Measurements from ENCODE around the gene CNMD. TPM values are rescaled to one million over a fixed set of nuclear protein-coding genes. Genes with fewer than 3 reads are reported as not detected.

Gene CNMD
- total RNA-seq = not detected

- POLR2A ChIA-PET = no interaction called here
- no peak for DNase-seq
- peaks cover 2% of the 10 kb centered on the region for H3K4me1 Mint-ChIP-seq (ENCODE audit: low read depth)
- no peaks in the 10 kb centered on the region for H3K9me3 Mint-ChIP-seq
- H3K4me3 Mint-ChIP-seq = no peak within 1 kb of the TSS
- peaks cover 48% of the 10 kb centered on the region for H3K27me3 Mint-ChIP-seq
- intact Hi-C loops (cut with micrococcal nuclease) = no loop called here
- CTCF ChIA-PET = no interaction called here
- H3K27ac Mint-ChIP-seq = no peak within 1 kb of the TSS
- no peaks in the 10 kb centered on the region for H3K36me3 Mint-ChIP-seq
These were observed at the start of gene CNMD for GRCh38 chr13:52739468-52740071. TSS of gene CNMD (minus strand) at chr13:52739820. CDS start at chr13:52739701, 119 bp downstream.

GRCh38 chr13:52788011-52788410 is 48.4 kb upstream of the CNMD start:
- CTCF ChIA-PET = no interaction called here
- no peak for DNase-seq
- H3K4me1 Mint-ChIP-seq (ENCODE audit: low read depth) = no peaks in the 10 kb centered on the region

GRCh38 chr13:52787235-52787634 is 47.6 kb upstream of the CNMD start:
- Mint-ChIP-seq H3K36me3 (no peaks in the 10 kb centered on the region), H3K4me3 (no peak overlapping the region), H3K27ac (no peak overlapping the region), H3K4me1 (ENCODE audit: low read depth) (no peaks in the 10 kb centered on the region), H3K9me3 (no peaks in the 10 kb centered on the region), H3K27me3 (peaks cover 4% of the 10 kb centered on the region)
- intact Hi-C loops (cut with micrococcal nuclease) = no loop called here
- CTCF ChIA-PET = no interaction called here
- no peak for DNase-seq
- POLR2A ChIA-PET = no interaction called here

More at GRCh38 chr13:52788011-52788410, 48.4 kb upstream of the CNMD start:
- H3K36me3 Mint-ChIP-seq = no peaks in the 10 kb centered on the region
- peaks cover 4% of the 10 kb centered on the region for H3K27me3 Mint-ChIP-seq
- H3K4me3 Mint-ChIP-seq = no peak overlapping the region
- intact Hi-C loops (cut with micrococcal nuclease) = no loop called here
- H3K9me3 Mint-ChIP-seq = no peaks in the 10 kb centered on the region
- no peak overlapping the region for H3K27ac Mint-ChIP-seq
- POLR2A ChIA-PET = no interaction called here

- ChIA-PET POLR2A (no interaction called here), CTCF (no interaction called here)
- Mint-ChIP-seq H3K36me3 (no peaks in the 10 kb centered on the region), H3K27me3 (peaks cover 4% of the 10 kb centered on the region), H3K9me3 (no peaks in the 10 kb centered on the region), H3K4me1 (ENCODE audit: low read depth) (no peaks in the 10 kb centered on the region), H3K27ac (no peak overlapping the region), H3K4me3 (no peak overlapping the region)
- intact Hi-C loops (cut with micrococcal nuclease) = no loop called here
- no peak for DNase-seq
These were observed 47.1 kb upstream of the CNMD start for GRCh38 chr13:52786766-52787165.

- POLR2A ChIA-PET = no interaction called here
- no peaks in the 10 kb centered on the region for H3K9me3 Mint-ChIP-seq
- H3K27me3 Mint-ChIP-seq = peaks cover 4% of the 10 kb centered on the region
- intact Hi-C loops (cut with micrococcal nuclease) = no loop called here
- H3K27ac Mint-ChIP-seq = no peak overlapping the region
- no peak for DNase-seq
- no peaks in the 10 kb centered on the region for H3K4me1 Mint-ChIP-seq (ENCODE audit: low read depth)
- H3K4me3 Mint-ChIP-seq = no peak overlapping the region
- CTCF ChIA-PET = no interaction called here
- no peaks in the 10 kb centered on the region for H3K36me3 Mint-ChIP-seq
These were observed 46.1 kb upstream of the CNMD start for GRCh38 chr13:52785739-52786138.

- ChIA-PET POLR2A (no interaction called here), CTCF (no interaction called here)
- no peak overlapping the region for H3K4me3 Mint-ChIP-seq
- H3K9me3 Mint-ChIP-seq = no peaks in the 10 kb centered on the region
- intact Hi-C loops (cut with micrococcal nuclease) = no loop called here
- H3K4me1 Mint-ChIP-seq (ENCODE audit: low read depth) = no peaks in the 10 kb centered on the region
- DNase-seq = no peak
- H3K27me3 Mint-ChIP-seq = peaks cover 3% of the 10 kb centered on the region
- H3K27ac Mint-ChIP-seq = no peak overlapping the region
- no peaks in the 10 kb centered on the region for H3K36me3 Mint-ChIP-seq
These were observed 45.1 kb upstream of the CNMD start for GRCh38 chr13:52784591-52785340.

- intact Hi-C loops (cut with micrococcal nuclease) = no loop called here
These were observed 44.3 kb upstream of the CNMD start for GRCh38 chr13:52783943-52784342.

GRCh38 chr13:52782471-52783448 is 43.1 kb upstream of the CNMD start:
- intact Hi-C loops (cut with micrococcal nuclease) = no loop called here
- DNase-seq = no peak
- Mint-ChIP-seq H3K36me3 (no peaks in the 10 kb centered on the region), H3K4me1 (ENCODE audit: low read depth) (no peaks in the 10 kb centered on the region), H3K9me3 (no peaks in the 10 kb centered on the region), H3K27me3 (peaks cover 3% of the 10 kb centered on the region), H3K4me3 (no peak overlapping the region), H3K27ac (no peak overlapping the region)
- CTCF ChIA-PET = no interaction called here
- POLR2A ChIA-PET = interaction anchor here (1.0 kb wide), 1 partner anchor 10 kb away, joined by 4 read pairs; no protein-coding TSS in a partner anchor

More at GRCh38 chr13:52783943-52784342, 44.3 kb upstream of the CNMD start:
- Mint-ChIP-seq H3K9me3 (no peaks in the 10 kb centered on the region), H3K4me3 (no peak overlapping the region), H3K27ac (no peak overlapping the region), H3K27me3 (peaks cover 3% of the 10 kb centered on the region), H3K4me1 (ENCODE audit: low read depth) (no peaks in the 10 kb centered on the region), H3K36me3 (no peaks in the 10 kb centered on the region)
- CTCF ChIA-PET = no interaction called here
- no peak for DNase-seq
- POLR2A ChIA-PET = interaction anchor here (1.0 kb wide), 1 partner anchor 9 kb away, joined by 4 read pairs; no protein-coding TSS in a partner anchor

GRCh38 chr13:52780611-52781010 is 41.0 kb upstream of the CNMD start:
- ChIA-PET CTCF (no interaction called here), POLR2A (no interaction called here)
- peaks cover 7% of the 10 kb centered on the region for H3K27me3 Mint-ChIP-seq
- no peak for DNase-seq
- intact Hi-C loops (cut with micrococcal nuclease) = no loop called here
- H3K9me3 Mint-ChIP-seq = no peaks in the 10 kb centered on the region
- no peak overlapping the region for H3K27ac Mint-ChIP-seq
- no peaks in the 10 kb centered on the region for H3K4me1 Mint-ChIP-seq (ENCODE audit: low read depth)
- H3K36me3 Mint-ChIP-seq = no peaks in the 10 kb centered on the region
- no peak overlapping the region for H3K4me3 Mint-ChIP-seq

- POLR2A ChIA-PET = no interaction called here
These were observed 40.5 kb upstream of the CNMD start for GRCh38 chr13:52780092-52780491.

GRCh38 chr13:52779103-52779502 is 39.5 kb upstream of the CNMD start:
- no peaks in the 10 kb centered on the region for H3K36me3 Mint-ChIP-seq
- no peaks in the 10 kb centered on the region for H3K4me1 Mint-ChIP-seq (ENCODE audit: low read depth)
- POLR2A ChIA-PET = no interaction called here
- no peaks in the 10 kb centered on the region for H3K9me3 Mint-ChIP-seq
- peaks cover 10% of the 10 kb centered on the region for H3K27me3 Mint-ChIP-seq
- intact Hi-C loops (cut with micrococcal nuclease) = no loop called here
- CTCF ChIA-PET = no interaction called here
- no peak for DNase-seq
- no peak overlapping the region for H3K27ac Mint-ChIP-seq
- H3K4me3 Mint-ChIP-seq = no peak overlapping the region

More at GRCh38 chr13:52780092-52780491, 40.5 kb upstream of the CNMD start:
- H3K36me3 Mint-ChIP-seq = no peaks in the 10 kb centered on the region
- CTCF ChIA-PET = no interaction called here
- no peak overlapping the region for H3K27ac Mint-ChIP-seq
- no peak overlapping the region for H3K4me3 Mint-ChIP-seq
- H3K9me3 Mint-ChIP-seq = no peaks in the 10 kb centered on the region
- intact Hi-C loops (cut with micrococcal nuclease) = no loop called here
- H3K4me1 Mint-ChIP-seq (ENCODE audit: low read depth) = no peaks in the 10 kb centered on the region
- no peak for DNase-seq
- H3K27me3 Mint-ChIP-seq = peaks cover 12% of the 10 kb centered on the region

- Mint-ChIP-seq H3K9me3 (no peaks in the 10 kb centered on the region), H3K4me3 (no peak overlapping the region), H3K27ac (no peak overlapping the region), H3K27me3 (peaks cover 10% of the 10 kb centered on the region), H3K4me1 (ENCODE audit: low read depth) (no peaks in the 10 kb centered on the region), H3K36me3 (no peaks in the 10 kb centered on the region)
- ChIA-PET POLR2A (no interaction called here), CTCF (interaction anchor here (0.6 kb wide), 1 partner anchor 283 kb away, joined by 3 read pairs; no protein-coding TSS in a partner anchor)
- intact Hi-C loops (cut with micrococcal nuclease) = no loop called here
- no peak for DNase-seq
These were observed 37.1 kb upstream of the CNMD start for GRCh38 chr13:52776726-52777125.
